HG02870 (cell line): ENCODE measurements around the gene L2HGDH.
A peak's percentile ranks its signal among the peaks of the same experiment; 100 is the strongest.
"Not testable (repeated sequence)": the region's sequence is repeated elsewhere in the genome, so short reads cannot be mapped to it uniquely, and the experiment has no call there.

ENCODE experiments used
- ATAC-seq: cut with Tn5 transposase; IDR thresholded peaks from one replicate; pipeline ENCODE4 v1.9.1; 2021; ENCODE audit warnings: mild to moderate bottlenecking, moderate library complexity; ENCODE audit not compliant: unreplicated experiment

L2HGDH gene

DNA sequence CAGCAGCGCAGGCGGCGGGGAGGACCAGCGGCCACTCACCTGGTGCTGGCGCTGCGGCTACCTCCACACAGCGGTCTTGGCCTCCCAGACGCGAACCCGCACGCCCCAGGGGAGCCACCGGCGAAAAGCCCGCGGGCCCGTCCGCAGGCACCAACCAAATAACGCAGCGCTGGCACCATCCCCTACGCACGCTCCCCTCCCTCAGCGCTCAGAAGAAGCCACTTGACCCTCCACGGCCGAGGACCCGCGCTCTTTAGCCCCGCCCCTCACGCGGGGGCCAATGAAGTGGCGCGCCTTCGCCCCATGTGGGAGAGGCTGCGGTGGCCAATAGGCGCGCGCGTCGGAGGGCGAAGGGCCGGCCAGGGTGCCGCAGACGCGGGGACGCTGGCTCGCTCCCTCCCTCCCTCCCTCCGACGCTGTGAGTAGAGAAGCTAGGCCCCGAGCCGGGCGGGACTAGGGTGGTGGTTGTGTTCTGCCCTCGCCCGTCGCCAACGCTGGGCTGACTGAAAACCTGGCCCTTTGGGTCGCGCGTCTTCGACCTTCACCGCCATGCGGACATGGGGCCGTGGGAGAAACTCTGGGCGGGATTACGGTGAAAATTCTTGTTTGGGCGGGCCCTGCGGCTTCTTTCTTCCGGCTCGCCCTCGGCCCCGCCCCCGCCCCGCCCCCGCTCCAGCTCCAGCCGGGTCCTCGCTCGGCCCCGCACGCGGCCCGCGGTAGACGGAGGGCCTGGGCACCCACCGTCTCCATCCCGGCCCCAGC is at the start of gene L2HGDH, which contains the start of gene DMAC2L:
L2HGDH (minus strand) TSS at position 258 of the 762 bp plus-strand sequence; CDS start at position 179, 79 bp downstream.
DMAC2L (plus strand) TSS at position 353 of the 762 bp plus-strand sequence. CDS start 9,164 bp downstream, outside the sequence.
- ATAC-seq, result peak; percentile 91

DNA sequence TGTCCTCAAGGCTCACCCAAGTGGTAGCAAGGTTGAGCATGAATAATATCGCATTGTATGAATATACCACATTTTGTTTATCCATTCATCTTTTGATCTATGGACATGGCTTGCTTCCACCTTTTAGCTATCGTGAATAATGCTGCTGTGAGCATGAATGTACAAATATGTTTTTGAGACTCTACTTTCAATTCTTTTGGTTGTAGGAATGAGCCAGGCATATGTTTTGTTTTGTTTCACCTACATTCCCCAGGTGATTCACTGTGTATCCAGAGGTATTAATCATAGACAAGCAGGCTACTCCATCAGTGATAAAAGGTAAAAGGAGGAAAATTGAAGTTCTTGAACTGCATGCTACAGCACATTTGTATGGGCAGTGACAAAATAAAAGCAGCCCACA is 48.8 kb upstream of the L2HGDH start:
- no peak for ATAC-seq

DNA sequence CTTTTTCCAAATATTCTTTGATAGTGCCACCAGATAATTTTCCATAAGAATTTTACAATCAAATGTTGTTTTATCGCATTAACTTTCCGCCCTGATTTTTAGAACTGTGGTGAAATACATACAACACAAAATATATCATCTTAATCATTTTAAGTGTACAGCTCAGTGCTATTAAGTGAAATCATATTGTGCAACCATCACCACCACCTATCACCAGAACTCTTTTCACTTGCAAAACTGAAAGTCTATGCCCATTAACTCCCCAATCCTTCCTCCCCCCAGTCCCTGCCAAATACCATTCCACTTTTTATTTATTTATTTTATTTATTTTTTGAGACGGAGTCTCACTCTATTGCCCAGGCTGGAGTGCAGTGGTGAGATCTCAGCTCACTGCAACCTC is 48.1 kb upstream of the L2HGDH start:
- no peak for ATAC-seq

DNA sequence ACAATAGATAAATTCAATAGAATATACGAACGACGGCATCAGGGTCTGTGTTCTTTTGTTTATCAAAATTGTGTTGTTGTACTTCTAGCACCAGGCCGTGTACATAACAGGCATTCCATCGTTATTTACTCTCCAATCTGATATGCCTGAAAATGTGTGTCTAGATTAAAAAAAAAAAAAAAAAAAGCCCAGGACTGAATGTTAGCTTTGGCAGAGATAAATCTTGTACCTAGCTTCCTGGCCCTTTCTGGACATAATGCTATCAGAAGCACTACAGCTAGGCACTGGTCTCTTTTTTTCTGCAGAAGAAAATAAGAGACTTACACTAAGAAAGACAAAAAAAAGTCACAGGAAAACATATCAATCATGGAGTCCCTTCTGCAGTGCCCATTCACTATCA is 47.6 kb upstream of the L2HGDH start:
- ATAC-seq, result no peak

DNA sequence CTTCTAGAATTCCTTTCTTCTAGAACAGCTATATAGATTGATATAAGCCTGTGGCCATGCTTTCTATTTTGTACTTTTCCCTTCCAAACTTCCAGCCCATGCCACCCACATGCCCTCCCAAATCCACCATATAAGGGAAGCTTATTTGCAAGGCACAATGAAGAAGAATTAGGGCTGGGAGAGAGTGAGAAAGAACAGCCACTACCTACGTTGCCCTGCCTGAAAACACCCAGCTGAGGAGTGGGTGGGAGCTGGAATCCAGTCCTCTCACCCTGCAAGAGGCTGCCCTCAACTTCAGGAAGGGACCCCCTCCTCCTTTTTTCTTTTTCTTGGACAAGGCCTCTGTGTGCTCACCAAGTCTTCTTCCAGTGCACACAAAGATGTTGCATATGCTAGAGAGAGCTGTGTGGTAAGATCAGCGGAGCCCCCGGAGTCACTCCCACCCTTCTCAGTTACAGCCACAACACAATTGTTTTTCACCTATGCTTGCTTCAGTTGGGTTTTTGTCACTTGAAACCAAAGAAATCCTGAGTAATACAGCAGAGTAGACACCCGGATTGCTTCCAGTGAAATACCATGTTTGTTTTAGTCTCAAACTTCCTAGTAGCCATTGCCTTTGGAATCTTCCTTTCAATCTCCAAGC is 45.8 kb upstream of the L2HGDH start:
- no peak for ATAC-seq

DNA sequence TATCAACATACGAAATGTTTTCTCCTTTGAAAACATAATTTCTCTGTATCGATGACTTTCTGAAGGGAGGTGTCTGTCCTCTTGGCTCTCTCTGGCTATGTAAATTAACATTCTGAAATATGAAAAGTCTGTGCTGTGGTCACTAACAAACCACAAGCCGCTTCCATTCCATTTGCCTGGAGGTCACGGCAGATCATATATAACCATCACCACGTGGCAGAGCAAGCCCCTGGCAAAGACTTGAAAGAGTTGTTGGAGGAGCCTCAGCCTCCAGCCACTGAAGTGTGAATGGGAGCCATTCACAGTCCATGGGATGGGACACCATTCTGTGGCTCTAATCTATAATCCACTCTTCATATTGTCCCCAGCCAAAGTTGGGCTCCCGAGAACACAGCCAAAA is 45.1 kb upstream of the L2HGDH start:
- ATAC-seq, result peak; percentile 62

DNA sequence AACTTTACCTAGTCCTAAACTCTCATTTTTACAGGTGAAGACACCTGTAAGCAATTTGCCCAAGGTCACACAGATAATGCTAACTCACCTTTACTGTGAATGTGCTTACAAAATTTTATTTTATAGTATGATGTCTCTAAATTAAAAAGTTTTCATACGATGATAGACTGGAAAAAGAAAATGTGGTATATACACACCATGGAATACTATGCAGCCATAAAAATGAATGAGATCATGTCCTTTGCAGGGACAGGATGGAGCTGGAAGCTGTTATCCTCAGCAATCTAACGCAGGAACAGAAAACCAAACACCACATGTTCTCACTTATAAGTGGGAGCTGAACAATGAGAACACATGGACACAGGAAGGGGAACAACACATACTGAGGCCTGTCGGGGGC is 44.3 kb upstream of the L2HGDH start:
- not testable (repeated sequence) for ATAC-seq

DNA sequence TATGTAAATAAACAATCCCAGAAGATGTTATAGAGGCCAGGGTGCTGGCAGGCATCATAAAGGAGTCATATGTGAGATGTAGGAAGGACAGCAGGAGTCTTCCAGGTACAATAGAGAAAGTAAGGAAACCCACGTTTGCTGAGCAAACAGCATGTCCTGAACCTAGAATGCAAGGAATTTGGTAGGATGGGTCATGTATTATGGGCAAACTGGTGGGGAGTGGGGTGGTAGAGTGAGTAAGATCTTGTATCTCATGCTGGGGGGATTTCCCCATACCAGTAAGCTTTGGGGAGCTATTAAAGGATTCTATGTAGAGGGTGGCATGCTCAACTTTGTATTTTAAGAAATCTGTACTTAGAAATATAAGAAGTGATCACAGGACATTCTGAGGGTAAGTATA is 43.7 kb upstream of the L2HGDH start:
- ATAC-seq, result no peak

DNA sequence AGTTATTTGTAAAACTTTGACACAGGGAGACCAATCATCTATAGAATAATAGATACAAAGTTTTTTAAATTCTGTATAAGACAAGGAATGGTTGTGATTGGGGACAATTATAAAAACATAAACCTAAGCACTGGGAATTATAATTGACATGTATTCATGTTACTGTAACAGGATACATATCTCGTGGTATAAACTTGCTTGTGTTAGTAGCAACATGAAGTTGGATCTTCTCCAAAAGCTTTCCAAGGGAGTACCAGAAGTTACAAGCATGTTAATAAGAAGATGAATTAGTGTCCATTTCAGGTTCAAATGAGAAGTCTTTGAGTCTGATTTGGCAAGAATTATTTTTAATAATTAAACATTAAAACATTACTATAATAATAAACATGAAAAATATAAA is 42.5 kb upstream of the L2HGDH start:
- ATAC-seq, result no peak

DNA sequence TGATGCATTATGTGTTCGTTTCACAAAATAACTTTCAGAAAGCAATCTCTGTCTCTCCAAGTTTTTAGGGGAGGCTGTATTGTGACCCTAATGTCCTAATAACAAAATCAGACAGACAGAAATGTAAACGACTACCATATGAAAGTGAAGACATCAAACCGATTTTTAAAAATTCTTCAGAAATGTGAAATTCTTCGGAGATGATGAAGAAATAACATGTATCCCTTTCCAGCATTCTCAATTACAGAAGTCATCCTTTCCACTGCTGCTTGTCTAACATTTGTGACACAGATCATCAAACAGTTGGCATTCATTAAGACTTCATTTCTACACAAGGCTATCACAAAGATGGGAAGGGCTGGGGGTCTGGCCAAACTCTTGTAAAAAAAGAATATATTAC is 41.1 kb upstream of the L2HGDH start:
- no peak for ATAC-seq

DNA sequence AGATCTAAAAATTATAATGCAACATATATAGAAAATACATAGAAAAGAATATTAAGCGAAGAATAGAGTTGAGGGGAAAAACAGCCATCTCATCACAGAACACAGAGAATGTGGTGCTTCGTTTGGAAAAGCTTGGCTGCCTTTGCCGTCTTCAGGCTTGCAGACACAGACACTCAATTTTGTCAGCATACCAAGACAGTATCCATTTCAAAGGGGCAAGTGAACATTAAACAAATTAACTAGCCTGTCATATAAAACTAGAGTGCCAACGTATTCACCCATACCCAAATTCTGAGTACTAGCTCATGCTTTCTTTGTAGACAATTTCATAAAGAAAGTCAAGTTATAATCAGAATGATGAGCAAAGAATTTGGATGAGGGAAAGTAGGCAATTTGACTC is 40.6 kb upstream of the L2HGDH start:
- no peak for ATAC-seq

DNA sequence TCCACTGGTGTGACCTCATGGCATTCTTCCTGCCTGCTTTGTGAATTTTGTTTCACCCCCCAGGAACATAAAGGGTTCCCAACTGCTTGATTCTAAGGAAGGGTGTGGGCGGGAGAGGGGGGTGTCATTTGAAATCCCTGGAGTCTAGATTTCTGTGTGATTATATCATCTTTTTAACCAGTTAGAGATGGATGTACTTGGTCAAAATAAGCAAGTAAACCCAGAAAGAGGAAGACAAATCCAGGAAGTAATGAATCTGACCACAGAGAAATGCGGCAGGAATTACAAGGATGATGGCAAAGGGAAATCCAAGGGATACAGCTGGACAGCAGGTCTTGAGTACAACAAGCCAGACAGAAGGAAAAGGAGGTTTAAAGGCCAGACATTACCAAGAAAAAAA is 38.9 kb upstream of the L2HGDH start:
- no peak for ATAC-seq

DNA sequence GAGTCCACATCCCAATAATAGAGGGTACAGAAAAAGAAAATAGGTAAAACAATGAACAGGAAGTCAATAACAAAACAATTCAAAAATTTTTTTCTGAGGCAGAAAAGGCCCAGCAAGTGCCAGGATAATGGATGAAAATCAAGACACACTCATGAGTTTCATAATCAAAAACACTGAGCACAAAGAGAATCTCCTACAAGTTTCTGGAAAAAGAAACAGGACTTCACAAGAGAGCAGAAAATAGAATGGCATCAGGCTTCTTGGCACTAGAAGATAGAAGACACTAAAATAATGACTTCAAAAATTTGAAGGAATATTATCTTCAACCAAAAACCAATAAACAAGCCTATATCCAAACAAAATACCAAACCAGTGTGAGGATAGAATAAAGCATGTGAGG is 36.9 kb upstream of the L2HGDH start:
- no peak for ATAC-seq

DNA sequence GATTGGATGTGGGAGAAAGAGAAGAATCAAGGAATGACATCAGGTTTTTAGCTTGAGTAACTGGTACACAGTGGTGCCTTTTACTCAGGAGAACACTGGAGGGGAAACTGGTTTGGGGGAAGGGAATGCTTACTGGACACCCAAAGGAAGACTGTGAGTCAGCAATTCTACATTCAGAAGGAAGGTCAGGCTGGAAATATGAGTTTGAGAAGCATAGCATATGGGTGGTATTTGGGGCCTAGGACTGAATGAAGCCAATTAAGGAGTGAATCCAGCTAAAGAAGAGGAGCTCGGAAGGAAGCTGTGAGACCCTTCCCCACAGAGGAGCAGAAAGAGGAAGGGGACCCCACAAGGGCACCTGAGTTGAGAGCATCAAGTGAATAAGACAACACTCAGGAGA is 35.5 kb upstream of the L2HGDH start:
- ATAC-seq, result no peak

DNA sequence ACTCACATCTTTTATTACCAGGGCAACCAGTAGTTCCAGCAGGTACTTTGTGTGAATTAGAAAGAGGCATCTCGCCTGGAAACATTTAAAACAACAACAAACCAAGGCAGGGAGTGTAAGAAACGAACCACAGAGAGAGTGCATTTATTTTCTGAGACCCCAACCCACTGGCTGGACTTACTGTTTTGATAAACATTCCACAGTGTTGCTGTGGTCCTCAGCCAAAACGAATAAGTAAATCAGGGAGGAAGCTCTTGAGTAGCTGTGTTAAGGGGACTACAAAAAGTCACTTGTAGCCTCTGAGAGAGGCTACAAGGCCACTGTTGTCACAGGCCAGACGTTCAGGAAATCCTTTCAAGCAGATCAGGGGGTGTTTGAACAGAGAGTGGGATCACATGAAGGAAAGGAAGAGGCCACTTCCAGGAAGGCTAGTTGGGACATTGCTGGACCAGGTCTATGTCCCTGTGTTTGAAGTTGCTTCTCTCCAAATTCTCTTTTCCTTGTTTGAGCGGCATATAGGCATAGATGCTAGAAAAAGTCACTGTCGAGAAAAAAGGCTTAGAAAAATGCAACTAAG is 33.9 kb upstream of the L2HGDH start:
- no peak for ATAC-seq

DNA sequence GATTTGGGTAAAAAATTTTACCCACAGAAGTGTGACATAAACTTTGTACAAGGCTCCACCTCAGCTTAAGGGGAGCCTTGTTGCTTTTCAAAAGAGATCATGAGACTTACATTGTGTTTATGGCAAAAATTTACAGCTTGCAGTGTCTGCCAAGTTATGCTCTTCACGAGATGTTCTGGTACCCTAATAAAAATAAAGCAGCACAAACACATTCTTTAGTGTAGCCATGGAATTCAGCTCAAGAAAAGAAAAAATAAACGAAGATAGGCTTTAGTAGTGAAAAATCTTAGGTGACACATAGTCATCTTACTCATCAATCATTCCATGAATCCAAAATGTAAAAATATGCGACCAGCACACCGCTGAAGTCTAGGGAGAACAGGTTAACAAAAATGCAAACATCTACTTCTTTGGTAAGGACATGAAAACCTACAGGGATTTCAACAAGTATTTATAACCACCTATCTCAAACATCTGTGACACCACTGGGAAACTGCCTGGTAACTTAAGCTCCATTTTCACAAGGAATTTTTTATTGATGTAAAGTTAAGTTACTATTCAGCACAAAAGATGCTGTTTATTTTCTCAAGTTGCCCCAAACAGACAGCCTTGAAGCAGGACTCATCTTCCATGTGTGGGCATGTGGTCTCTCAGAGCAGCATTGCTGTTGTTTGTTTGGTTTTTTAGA is 33.0 kb upstream of the L2HGDH start:
- ATAC-seq, result no peak

DNA sequence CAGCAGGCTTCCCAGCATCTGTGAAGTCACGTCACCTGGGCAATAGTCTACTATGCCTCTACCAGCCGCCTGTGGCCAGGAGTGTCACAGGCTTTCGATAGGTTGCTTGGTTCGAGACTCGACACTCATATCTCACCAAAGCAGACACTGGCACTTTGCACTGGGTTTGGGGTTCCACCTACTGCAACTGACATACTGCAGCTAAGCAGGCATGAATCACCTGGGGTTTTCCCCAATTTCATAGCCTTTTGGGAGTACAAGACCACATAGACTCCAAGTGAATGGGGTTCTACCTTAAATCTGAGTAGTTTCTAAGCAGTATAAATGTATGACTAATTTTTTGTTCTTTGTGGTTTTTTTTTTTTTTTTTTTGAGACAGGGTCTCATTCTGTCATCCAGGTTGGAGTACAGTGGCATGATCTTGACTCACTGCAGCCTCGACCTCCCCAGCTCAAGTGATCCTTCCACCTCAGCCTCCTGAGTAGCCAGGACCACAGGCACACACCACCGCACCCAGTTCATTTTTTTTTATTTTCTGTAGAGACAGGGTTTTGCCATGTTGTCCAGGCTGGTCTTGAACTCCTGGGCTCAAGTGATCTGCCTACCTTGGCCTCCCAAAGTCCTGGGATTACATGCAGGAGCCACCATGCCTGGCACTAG is 32.2 kb upstream of the L2HGDH start:
- peak; percentile 77 for ATAC-seq

DNA sequence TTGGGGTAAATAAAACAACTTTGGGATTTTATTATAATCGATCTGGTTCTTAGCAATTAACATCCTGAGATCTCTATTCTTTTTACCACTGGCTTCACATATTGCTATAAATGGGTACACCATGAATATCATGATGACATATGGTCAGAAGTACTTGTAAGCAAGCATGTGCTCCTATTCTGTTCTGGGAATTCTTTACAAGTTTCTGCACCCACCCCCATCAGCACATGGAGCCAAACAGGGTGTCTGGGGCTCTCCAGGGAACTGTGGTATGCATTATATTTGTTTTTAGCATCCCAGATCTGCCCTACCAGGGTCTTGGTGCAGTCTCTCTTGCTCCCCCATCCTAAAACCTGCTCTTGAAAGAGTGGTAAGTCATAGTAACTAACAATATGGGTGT is 31.4 kb upstream of the L2HGDH start:
- no peak for ATAC-seq

DNA sequence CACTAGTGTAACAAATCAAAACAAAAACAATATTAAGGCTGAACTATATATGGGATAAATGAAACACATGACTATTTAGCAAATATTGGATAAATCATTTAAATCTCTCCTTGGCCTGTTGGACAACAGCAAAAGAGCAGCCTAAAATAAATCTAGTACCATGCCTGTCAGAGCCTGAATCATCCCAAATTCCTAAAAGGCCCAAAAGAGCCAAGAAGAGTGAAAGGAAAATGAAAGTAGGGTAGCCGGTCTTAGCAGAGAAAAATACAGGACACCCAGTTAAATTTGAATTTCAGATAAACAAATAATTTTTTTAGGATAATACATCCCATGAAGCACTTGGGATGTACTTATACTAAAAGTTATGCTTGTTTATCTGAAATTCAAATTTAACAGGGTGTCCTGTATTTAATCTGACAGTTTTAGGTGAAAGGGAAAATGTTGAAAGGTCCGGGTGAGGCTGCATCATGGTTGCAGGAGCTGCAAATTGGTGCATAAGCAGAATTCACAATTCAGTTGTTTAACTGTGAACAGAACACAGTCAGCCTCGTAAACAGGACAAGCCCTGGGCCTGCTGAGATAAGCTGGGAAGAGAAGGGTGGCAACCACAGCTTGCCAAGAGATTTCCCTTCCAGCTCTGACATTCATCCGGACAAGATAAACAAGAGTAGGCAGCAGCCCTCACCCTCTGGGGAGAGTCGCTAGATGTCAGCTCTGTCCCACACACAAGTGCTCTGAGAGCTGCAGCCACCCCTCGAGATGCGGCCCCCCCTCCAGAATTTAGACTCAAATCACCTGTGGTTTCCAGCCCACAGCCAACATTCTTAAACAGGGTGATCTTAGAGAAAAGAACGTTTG is 30.4 kb upstream of the L2HGDH start:
- ATAC-seq, result no peak

DNA sequence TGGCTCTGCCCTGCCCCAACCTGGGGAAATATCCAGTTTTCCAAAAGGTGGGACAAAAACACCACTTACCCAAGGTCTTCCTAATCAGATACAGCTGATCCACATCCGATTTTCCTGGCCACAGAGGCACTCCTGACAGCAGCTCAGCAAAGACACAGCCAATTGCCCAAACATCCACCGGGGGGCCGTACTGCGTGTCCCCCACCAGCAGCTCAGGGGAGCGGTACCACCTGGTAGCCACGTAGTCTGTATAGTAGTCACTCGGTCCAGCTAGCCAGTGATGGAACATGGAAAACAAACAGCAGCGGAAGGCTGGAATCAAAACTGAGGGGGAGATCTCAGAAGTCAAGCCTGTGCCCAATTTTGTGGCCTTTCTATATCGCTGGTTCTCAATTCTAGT is 28.9 kb upstream of the L2HGDH start:
- no peak for ATAC-seq
